C4-2B (cell line): Measurements from ENCODE around the gene MRPL47.
A peak's percentile ranks its signal among the peaks of the same experiment; 100 is the strongest.

Experiments used
- CTCF ChIP-seq: fragments of 450-650 bp; conservative IDR thresholded peaks from 2 replicates; pipeline ENCODE4 v1.5.1; 2017; ENCODE audit warnings: mild to moderate bottlenecking
- ZFX ChIP-seq: fragments of 450-650 bp; IDR thresholded peaks from 2 replicates; pipeline ENCODE4 v1.6.1; 2017

- TF ChIP-seq CTCF = no peak
- TF ChIP-seq ZFX = peak; percentile 32; the same call in 1 of the 2 replicates
Measured at GRCh38 chr3:179604321-179605078, at the start of gene MRPL47, which contains the start of gene NDUFB5.
